GM19452 (cell line): ENCODE data around the gene MAPK8IP1.

ENCODE experiments used
- ATAC-seq: cut with Tn5 transposase; IDR thresholded peaks from one replicate; pipeline ENCODE4 v1.9.1; 2021; ENCODE audit not compliant: unreplicated experiment

The MAPK8IP1 gene

DNA sequence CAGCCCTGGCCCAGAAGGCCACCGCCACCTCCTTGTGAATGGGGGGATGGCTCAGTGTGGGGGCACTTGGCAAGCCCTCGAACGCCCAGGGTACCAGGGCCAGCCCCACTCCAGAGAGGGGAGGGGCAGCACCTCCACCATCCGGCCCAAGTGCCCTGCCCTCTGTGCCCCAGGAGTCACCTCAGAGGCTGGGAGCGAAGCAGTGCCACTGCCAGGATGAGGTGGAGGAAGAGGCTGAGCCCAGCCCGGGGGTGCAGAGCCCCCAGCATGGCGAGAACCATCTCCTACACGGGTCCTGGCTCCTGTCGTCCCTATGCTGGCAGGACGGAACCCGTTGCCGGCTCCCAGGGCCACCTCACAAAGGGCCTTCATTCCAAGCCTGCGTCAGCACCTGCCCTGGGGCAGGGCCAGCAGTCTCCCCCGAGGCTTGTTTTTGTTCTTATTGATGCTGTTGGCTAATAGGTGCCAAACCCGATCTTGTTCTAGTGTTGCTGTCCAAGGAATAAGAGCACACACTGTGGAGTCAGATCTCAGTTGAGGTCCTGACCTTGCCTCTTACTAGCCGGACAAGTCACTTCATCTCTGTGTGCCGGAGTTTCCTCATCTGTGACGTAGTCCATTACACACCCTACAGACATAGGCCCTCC lies 21.6 kb downstream of the MAPK8IP1 start, which contains the start of gene FREY1:
Gene FREY1, minus strand, starts transcription at position 307 of the 647 bp plus-strand sequence. Its CDS starts 26 bp downstream, at position 281.
- no peak for ATAC-seq

DNA sequence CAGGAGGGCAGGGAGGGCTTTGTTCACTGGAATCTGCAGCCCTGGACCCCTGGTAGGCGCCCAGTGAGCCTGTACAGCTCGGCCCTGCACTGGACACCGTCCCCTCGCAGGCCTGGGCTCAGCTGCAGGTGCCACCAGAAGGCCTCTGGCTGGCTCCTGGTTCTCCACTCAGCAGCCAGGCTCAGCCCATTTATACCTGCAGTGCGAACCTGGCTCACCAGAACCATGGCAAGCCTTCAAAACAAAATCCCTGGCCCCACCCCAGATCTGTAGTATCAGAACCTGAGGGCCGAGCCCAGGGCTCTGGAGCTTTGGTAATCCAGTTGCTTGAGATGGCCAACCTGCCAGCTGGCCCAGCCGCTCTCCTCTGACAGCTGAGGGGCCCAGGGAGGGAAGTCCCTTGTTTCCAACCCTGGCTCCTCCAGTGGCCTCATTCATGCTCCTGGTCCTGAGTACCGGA lies 22.5 kb downstream of the MAPK8IP1 start:
- ATAC-seq: no peak

GRCh38 chr11:45909594-45910475 lies 24.4 kb downstream of the MAPK8IP1 start:
- ATAC-seq: no peak

GRCh38 chr11:45910623-45911022 lies 25.2 kb downstream of the MAPK8IP1 start:
- no peak for ATAC-seq

DNA sequence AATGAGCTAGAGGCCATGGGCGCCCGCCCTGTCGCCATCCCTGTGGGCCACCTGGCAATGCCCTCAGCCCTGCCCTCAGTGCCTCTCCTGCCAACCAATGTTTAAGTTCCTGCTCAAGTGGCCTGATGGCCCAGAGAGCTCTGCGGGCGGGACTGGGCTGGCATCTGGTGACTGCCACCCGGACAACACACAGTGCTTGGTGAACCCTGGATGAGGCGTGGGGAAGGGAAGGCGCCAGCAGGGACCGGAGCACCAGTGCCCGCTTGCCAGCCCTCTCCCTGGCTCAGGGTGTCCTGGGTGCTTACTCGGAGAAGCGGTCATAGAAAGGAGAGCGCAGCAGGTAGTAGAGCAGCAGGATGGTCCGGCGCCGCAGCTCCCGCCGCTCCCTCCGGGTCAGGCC lies 28.1 kb downstream of the MAPK8IP1 start:
- ATAC-seq: no peak

DNA sequence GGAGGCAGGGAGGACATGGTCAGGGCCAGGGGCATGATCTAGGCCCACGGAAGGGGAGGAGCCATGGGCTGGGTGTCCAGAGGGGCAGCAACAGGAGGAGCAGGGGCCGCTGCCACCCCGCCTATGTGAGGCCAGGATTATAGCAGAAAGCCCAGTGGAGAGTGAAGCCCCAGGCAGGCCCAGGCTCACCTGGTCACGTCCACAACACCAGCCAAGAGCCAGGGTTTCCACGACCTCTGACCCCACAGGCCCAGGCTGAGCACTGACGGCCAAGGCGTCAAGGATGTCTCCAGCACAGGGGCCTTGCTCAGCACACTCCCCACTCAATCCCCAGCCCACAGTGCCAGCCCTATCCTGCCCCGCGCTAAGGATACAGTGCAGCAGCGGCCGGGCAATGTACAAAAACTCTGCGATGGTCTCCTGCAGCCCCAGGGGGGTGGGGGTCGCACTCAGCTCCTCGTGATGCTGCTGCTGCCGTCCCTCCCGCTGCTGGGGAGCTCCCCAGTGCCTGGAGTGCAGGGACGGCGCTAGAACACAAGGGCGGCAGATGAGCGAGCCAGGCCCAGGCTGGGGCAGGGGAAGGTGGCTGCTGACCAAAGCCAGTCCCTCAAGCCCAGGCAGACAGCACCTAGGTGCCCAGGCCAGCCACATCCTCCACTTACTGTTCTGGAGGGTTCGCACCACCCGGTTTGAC lies 28.6 kb downstream of the MAPK8IP1 start:
- no peak for ATAC-seq

- no peak for ATAC-seq
These were observed 30.0 kb downstream of the MAPK8IP1 start for GRCh38 chr11:45915446-45915845.

- peak; percentile 5 for ATAC-seq
These were observed 31.8 kb downstream of the MAPK8IP1 start for GRCh38 chr11:45917286-45917622.

DNA sequence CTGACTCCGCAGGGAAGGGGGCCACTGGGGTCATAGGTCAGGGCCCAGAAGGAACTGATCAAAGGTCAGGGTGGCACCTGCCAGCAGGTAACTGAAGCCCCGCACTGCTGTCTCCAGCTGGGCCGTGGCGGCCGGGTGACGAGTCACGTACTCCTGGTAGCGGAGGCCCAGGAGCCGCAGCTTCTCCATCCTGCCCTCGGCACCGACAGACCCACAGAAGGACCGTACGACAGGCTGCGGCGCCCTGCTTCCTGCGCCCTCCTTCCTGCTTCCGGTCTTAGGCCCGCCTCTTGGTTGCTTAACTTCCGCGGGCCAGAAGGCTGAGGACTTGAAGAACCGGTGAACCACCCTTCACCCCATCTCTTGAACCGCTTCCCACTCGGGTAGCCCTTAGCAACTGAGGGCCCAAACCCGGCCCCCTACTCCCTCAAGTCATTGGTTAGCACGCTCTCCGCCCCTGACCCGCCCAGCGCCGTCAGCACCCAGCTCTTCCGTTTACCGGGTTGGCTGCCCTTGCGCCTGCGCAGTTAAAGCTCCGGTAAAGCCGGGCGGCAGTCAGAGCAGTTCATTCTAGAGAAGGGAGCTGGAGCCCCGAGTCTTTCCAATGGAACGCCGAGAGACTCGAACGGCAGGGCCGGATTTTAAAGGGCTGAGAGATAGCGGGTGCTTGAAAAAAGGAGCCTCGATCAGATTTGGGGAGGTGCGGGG lies 32.3 kb downstream of the MAPK8IP1 start, which contains the start of gene PEX16:
Gene PEX16, minus strand, starts transcription at position 255 of the 708 bp plus-strand sequence. Its CDS starts 66 bp downstream, at position 189.
- peak; percentile 92 for ATAC-seq

- no peak for ATAC-seq
These were observed 33.0 kb downstream of the MAPK8IP1 start for GRCh38 chr11:45918331-45918941.

DNA sequence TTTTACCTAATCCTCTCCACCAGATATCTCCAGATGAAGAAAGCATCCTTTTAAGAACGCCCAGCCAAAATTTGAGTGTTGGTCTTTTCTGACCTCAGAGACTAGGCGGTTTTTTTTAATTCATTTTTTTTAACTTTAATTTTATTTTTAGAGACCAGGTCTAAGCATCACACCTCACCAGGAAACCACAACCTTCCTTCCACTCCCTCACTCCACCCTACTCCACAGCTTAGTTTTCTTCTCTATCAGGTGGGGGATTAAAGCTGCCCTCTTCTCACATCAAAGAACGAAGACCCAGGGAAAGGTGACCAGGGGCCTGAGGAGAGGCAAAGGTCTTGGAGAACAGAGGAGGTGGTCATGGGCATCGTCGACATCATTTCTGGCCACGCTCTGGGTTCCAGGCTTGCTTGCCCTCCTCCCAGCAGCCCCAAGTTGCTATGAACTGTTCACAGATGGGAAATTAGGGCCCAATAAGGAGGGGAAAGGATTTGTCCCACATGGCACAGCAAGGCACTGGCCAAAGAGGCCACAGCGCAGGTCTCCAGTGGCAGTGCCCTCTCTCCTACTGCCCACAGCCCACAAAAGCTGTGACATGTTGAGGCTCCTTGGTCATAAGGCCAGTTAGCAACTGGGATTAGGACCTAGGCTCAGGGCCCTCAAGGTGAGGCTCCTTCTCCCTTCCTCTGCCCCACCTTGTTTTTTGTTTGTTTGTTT lies 33.7 kb downstream of the MAPK8IP1 start:
- no peak for ATAC-seq

DNA sequence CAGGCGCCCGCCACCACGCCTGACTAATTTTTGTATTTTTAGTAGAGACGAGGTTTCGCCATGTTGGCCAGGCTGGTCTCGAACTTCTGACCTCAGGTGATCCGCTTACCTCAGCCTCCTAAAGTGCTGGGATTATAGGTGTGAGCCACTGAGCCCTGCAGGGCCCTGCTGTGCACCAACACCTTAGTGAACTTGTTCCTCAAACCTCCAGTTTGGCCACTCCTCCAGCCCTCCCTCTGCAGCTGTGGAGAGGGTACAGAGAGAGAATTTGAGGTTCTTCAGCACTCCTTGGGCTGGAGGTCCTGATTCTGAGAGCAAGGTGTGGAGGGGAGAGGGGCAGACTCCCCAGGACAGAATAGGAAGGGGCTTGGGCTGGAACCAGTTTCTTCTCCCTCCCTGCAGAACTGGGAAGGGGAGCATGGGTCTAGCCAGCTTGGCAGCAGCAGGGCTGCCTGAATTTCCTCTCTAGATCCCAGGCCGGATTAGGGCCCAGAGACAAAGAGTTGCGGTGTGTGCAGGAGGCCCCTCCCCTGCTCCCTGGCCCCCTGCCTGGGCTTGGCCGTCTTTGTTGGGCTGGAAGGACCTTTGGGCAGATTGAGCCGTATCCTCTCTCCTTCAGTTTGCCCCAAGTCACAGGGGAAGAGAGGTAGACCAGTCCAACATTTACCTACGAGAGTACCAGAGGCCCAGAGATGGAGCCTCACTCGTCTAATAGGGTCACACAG lies 34.5 kb downstream of the MAPK8IP1 start:
- no peak for ATAC-seq

DNA sequence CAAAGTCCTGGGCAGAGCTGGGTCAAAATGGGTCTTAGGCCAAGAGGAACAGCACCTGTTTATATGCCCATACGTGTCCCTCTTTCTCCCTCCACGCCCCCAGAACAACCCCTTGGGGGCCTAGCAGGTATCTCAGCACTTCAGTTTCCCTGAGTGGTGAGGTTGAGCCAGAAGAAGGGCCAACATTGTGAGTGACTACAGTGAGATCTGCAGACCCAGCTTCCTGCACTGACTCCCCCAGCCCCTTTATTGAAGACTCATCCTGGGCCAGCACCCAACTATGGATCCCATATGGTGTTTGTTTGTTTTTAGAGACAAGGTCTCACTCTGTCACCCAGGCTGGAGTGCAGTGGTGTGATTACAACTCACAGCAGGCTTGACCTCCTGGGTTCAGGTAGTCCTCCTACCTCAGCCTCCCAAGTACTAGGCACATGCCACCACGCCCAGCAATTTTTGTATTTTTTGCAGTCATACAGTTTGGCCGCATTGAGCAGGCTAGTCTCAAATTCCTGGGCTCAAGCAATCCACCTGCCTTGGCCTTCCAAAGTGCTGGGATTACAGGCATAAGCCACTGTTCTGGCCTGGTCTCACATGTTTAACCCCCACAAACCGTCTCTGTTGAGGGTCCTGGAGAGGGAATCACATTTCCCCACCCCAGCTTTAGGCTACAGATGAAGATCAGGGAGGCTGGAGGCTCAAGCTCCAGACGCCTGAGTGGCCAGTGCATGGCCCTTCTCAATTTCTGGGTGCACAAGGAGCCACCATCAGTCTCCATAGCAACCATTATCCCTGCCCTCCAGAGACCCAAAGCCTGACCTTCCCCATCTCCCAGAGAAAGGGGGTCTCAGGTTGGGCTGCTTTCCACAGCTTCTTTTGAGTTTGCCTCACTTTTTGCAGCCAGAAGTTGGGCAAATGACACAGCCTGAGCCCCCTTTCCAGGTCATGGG lies 35.4 kb downstream of the MAPK8IP1 start:
- ATAC-seq: no peak

DNA sequence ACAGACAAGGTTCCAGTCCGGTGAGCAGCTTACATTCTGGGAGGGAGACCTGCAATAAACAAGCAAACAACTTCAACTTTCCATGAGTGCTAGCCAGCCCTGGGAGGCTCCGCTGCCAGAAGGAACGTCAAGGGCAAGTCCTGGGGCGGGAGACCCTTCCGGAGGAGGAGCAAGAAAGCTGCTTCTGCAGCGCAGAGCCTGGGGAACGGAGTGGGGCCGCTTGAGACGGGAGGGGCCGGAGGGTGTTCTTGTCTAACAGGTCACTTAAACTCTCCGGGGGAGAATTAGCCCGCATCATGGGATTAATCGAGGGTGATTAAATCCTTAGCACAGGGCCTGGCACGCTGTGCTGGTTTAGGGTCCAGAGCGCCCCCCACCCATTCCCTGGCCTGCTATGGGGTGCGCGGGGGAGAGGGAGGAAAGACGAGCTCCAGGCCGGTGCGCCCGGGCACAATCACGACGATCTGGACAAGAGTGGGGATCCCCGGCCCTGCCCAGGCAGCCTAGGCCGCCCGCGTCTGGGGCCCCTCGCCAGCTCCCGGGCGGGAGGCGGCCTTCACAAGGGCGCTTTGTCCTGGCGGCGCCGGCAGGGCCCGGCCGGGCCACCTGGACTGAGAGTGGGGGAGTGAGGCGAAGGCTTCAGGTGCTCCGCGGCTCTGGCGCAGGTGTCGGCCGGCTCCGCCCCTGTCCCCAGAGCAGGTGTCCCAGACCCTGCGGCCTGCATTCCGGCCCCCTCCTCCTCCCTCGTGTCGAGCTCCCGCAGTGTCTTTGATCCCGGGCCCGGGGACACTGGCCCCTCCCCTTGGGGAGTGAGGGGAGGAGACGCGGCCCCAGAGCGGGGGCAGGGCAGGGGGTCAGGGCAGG lies 36.3 kb downstream of the MAPK8IP1 start:
- ATAC-seq: no peak

- ATAC-seq: no peak
These were observed 37.1 kb downstream of the MAPK8IP1 start, which contains the start of gene LARGE2 for GRCh38 chr11:45922425-45923082. Gene LARGE2 (plus strand): TSS chr11:45922656. CDS start chr11:45922883, 227 bp downstream.
